Measurements from ENCODE around the gene POC1B.

The POC1B gene

DNA sequence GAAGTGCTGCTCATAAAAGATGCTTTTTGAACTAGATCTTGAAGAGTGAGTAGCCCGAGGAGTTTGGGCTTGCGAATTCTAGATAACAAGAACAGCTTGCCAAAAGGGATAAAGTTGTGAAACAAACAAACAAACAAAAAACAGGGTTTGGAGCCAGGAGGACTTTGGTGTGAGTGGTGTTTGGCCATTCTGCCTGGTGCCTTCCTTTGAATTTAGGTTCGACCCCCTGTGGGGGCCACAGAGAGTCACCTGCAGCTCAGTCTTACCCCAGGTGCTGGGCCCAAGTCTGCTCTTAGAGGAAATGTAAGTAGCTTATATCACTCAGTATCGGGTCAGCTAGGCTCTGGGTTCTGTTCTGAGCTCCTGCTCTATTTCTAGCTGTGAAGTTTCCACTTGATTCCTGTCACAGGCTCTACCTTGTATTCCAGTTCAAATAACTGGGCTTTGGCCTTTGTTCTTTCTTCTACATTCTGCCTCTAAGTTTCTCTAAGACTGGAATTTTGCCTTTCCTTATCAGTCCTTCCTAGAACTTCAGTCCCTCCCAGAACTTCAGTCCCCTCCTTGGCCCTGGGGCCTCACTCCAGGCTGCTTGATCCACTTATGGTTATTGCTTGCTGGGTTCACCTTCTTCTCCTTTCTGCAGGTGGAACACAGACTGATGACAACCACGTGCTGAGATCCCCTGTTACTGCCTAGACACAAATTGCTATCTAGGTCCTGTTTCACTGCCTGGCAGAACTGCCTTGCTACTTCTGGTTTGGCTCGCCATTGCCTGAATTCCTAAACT, 153.1 kb downstream of the POC1B start:
- H3K4me3 Mint-ChIP-seq: no peak overlapping the region
- peaks cover 32% of the 10 kb centered on the region for H3K4me1 Mint-ChIP-seq (ENCODE audit: low read depth)
- H3K27ac Mint-ChIP-seq: no peak overlapping the region
- peaks cover under 1% of the 10 kb centered on the region for H3K27me3 Mint-ChIP-seq (ENCODE audit: low read depth)
- H3K36me3 Mint-ChIP-seq (ENCODE audit: low read depth): peaks cover 6% of the 10 kb centered on the region
- H3K9me3 Mint-ChIP-seq: peaks cover 2% of the 10 kb centered on the region

DNA sequence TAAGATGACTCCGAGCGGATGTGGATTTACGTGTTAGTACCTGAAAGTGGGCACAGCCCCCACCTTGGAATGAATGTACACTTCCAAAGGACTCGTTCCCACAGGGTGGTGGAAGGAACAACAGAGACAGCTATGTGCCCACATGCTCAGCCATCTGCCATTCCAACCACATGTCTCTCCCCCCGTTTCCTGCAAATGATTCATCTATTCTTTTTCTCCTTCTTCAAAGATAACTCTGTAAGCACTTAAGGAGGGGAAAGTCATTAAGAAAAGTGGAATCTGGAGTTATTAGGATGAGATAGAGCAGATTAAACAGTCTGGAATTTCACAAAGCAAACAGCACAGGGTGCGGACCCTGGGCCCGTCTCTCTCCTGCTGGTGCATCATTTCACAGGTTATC, 155.0 kb downstream of the POC1B start:
- Mint-ChIP-seq H3K36me3 (ENCODE audit: low read depth) (peaks cover 4% of the 10 kb centered on the region), H3K27ac (no peak overlapping the region), H3K4me3 (no peak overlapping the region), H3K27me3 (ENCODE audit: low read depth) (no peaks in the 10 kb centered on the region), H3K9me3 (no peaks in the 10 kb centered on the region), H3K4me1 (ENCODE audit: low read depth) (peaks cover 20% of the 10 kb centered on the region)

DNA sequence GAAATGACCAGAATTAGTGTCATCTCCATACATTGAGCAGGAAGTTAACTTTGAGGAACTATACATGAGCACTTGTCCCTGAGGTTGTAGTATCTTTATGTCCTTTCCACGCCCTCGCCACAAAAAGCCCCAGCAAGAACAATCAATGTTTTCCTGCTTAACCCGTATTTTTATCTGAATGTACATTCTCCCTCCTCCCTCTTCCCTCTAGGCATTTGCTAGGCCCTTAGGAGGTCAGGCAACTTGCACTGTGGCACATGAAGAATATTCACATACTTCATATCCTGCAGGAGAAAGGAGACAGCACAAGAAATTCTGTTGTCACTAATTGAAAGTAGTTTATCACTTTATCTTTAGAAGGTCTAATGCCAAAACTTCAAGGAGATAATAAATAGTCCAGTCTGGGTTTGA, 155.4 kb downstream of the POC1B start:
- H3K36me3 Mint-ChIP-seq (ENCODE audit: low read depth): peaks cover 4% of the 10 kb centered on the region
- no peak overlapping the region for H3K4me3 Mint-ChIP-seq
- peaks cover 16% of the 10 kb centered on the region for H3K4me1 Mint-ChIP-seq (ENCODE audit: low read depth)
- no peaks in the 10 kb centered on the region for H3K9me3 Mint-ChIP-seq
- H3K27me3 Mint-ChIP-seq (ENCODE audit: low read depth): no peaks in the 10 kb centered on the region
- H3K27ac Mint-ChIP-seq: no peak overlapping the region

Measured in T-helper 1 cell treated with Interleukin-12 subunit alpha and Interleukin-12 subunit beta and Interleukin-4 antibody, amounts not matched to agents 30 μg/mL and 1 μg/mL, for 36 hours (primary cell).